Endothelial cell of umbilical vein (primary cell): Measurements from ENCODE around the gene SKAP1. TPM values are rescaled to one million over a fixed set of nuclear protein-coding genes. Genes with fewer than 3 reads are reported as not detected.
"Not testable (repeated sequence)": the region's sequence is repeated elsewhere in the genome, so short reads cannot be mapped to it uniquely, and the experiment has no call there.

ENCODE experiments used
- BruUV-seq: library from RNA; stranded (reverse); fragments of 400-500 nt; replicated peaks from 2 replicates; lab custom pipeline; 2021; lab: Mats Ljungman, UMichigan
- CTCF ChIA-PET: fragments of 300-600, 350-600 bp; sonication (Branson Sonifier 250); formaldehyde crosslinking; loops from one replicate; lab custom pipeline; 2021; ENCODE audit warnings: antibody characterized with exemption, inconsistent platforms; lab: Charles Lee
- POLR2A ChIA-PET: fragments of 300-600, 350-600 bp; sonication (Branson Sonifier 250); formaldehyde crosslinking; loops from one replicate; lab custom pipeline; 2021; ENCODE audit warnings: antibody characterized with exemption, inconsistent platforms; lab: Charles Lee
- DNase-seq: peaks from one replicate; pipeline ENCODE4 v3.0.0-alpha.2; 2011; ENCODE audit warnings: low read depth, low spot score
- FAIRE-seq: peaks from 2 replicates; lab custom pipeline; 2011; peaks lifted over from hg19 to GRCh38; lab: Jason Lieb, UNC
- H2AFZ ChIP-seq: 2 replicates; pipeline ENCODE4 v1.6.0; 2012; ENCODE audit warnings: low read depth, low read length, control low read depth, inconsistent platforms
- H3K27ac ChIP-seq: 2 replicates; pipeline ENCODE4 v1.5.1; 2011; ENCODE audit warnings: low read depth, mild to moderate bottlenecking, control low read depth, low read length, moderate library complexity; ENCODE audit not compliant: insufficient read depth
- H3K27me3 ChIP-seq, 2 experiments: 2 replicates each; pipeline versions ENCODE4 v1.6.0 to v1.6.1; 2011; ENCODE audit warnings: low read length in 2 of 2, mixed read lengths in 1 of 2; ENCODE audit not compliant: control insufficient read depth in 2 of 2, insufficient read depth in 2 of 2
- H3K36me3 ChIP-seq, 2 experiments: 2 replicates in 1 of 2; 3 replicates in 1 of 2; pipeline ENCODE4 v1.5.1; 2011; ENCODE audit warnings: low read length in 2 of 2, mild to moderate bottlenecking in 1 of 2, moderate library complexity in 1 of 2; ENCODE audit not compliant: control insufficient read depth in 2 of 2, insufficient read depth in 2 of 2; ENCODE audit errors: extremely low read depth in 1 of 2
- H3K4me1 ChIP-seq: 3 replicates; pipeline ENCODE4 v1.5.1; 2011; ENCODE audit warnings: mild to moderate bottlenecking, low read length; ENCODE audit not compliant: control insufficient read depth, insufficient read depth; ENCODE audit errors: extremely low read depth
- H3K4me2 ChIP-seq: 2 replicates; pipeline ENCODE4 v1.6.1; 2011; ENCODE audit warnings: low read length, control low read depth, mixed read lengths; ENCODE audit not compliant: insufficient read depth
- H3K4me3 ChIP-seq, 3 experiments: fragments of 200-600 bp in 1 of 3; sonication (generic), shearing (Covaris generic) in 1 of 3; replicated peaks in 1 of 3; 2 replicates each; pipeline ENCODE4 v1.5.1; 2011 to 2016; ENCODE audit warnings: control low read depth in 3 of 3, low read length in 3 of 3, mild to moderate bottlenecking in 2 of 3, inconsistent platforms in 1 of 3, low read depth in 1 of 3, moderate library complexity in 1 of 3; ENCODE audit not compliant: insufficient read depth in 1 of 3
- H3K79me2 ChIP-seq: 2 replicates; pipeline ENCODE4 v1.6.0; 2012; ENCODE audit warnings: low read length, inconsistent platforms; ENCODE audit not compliant: control insufficient read depth, insufficient read depth
- H3K9ac ChIP-seq: replicated peaks from 2 replicates; pipeline ENCODE3; 2011; ENCODE audit warnings: low read length, control low read depth; ENCODE audit not compliant: insufficient read depth; ENCODE audit errors: extremely low read depth
- H3K9me1 ChIP-seq: replicated peaks from 3 replicates; pipeline ENCODE4 v1.6.0; 2011; ENCODE audit warnings: mild to moderate bottlenecking, low read length; ENCODE audit not compliant: control insufficient read depth, insufficient read depth; ENCODE audit errors: extremely low read depth
- H3K9me3 ChIP-seq: replicated peaks from 2 replicates; pipeline ENCODE4 v1.5.1; 2012; ENCODE audit warnings: low read length, inconsistent platforms; ENCODE audit not compliant: control insufficient read depth, insufficient read depth
- H4K20me1 ChIP-seq: replicated peaks from 2 replicates; pipeline ENCODE3; 2011; ENCODE audit warnings: mild to moderate bottlenecking, low read length; ENCODE audit not compliant: control insufficient read depth, insufficient read depth; ENCODE audit errors: extremely low read depth
- EZH2 ChIP-seq: IDR thresholded peaks from 2 replicates; pipeline ENCODE4 v1.6.1; 2012; ENCODE audit warnings: borderline replicate concordance, low read depth, mild to moderate bottlenecking, moderate library complexity, low read length, inconsistent platforms; ENCODE audit not compliant: severe bottlenecking
- FOS ChIP-seq: IDR thresholded peaks from 2 replicates; pipeline ENCODE4 v1.6.1; 2011; ENCODE audit warnings: mild to moderate bottlenecking, low read length, moderate library complexity, borderline replicate concordance; ENCODE audit not compliant: insufficient read depth
- GATA2 ChIP-seq: IDR thresholded peaks from 2 replicates; pipeline ENCODE4 v1.7.0; 2011; ENCODE audit warnings: low read depth, mild to moderate bottlenecking, moderate library complexity, mixed read lengths, low read length; ENCODE audit not compliant: insufficient read length, insufficient read depth
- JUN ChIP-seq: IDR thresholded peaks from 2 replicates; pipeline ENCODE4 v1.6.1; 2011; ENCODE audit warnings: borderline replicate concordance, low read depth; ENCODE audit not compliant: insufficient read length, insufficient read depth
- MYC ChIP-seq: IDR thresholded peaks from one replicate; pipeline ENCODE4 v1.6.1; 2011; ENCODE audit warnings: mild to moderate bottlenecking, low read depth, low read length
- POLR2A ChIP-seq: IDR thresholded peaks from 2 replicates; pipeline ENCODE4 v1.6.1; 2012; ENCODE audit warnings: low read depth, mild to moderate bottlenecking, control low read depth, low read length
- POLR2AphosphoS5 ChIP-seq: IDR thresholded peaks from 2 replicates; pipeline ENCODE4 v1.6.1; 2012; ENCODE audit warnings: low read depth, mild to moderate bottlenecking, control low read depth, low read length, moderate library complexity; ENCODE audit not compliant: insufficient read depth
- dilution Hi-C: fragments of 300-500 bp; cut with MboI; formaldehyde crosslinking; loops from one replicate; pipeline ENCODE4 v1.15.0; 2019; ENCODE audit warnings: low sequenced_read_pairs; ENCODE audit not compliant: extremely low pct_ligation_motif_present
- intact Hi-C: fragments of 100-400 bp; cut with micrococcal nuclease; formaldehyde crosslinking; loops from one replicate; pipeline ENCODE4 v1.10.0; 2022
- polyA plus RNA-seq, 4 experiments: library from polyadenylated mRNA; depleted of rRNA in 3 of 4; stranded (reverse) in 3 of 4; unstranded in 1 of 4; fragments of >200 nt; gene quantifications; 2 replicates each; pipeline versions ENCODE4 v1.2.1 to v1.2.3, GENCODE V29; 2011 to 2012; ENCODE audit warnings: missing spikeins in 1 of 4
- total RNA-seq: library from RNA; stranded (reverse); gene quantifications from 2 replicates; pipeline ENCODE4 v1.2.3, GENCODE V29; 2021
- TF ChIP-seq, protein P1 (sequence below): IDR thresholded peaks from 2 replicates; pipeline ENCODE4 v1.6.1; 2011; ENCODE audit not compliant: insufficient read depth, insufficient read length
- TF ChIP-seq, protein P2 (sequence below), 2 donors: IDR thresholded peaks; 1 replicate in 1 of 2; 2 replicates in 1 of 2; pipeline ENCODE4 v1.5.1; 2011; ENCODE audit warnings: low read length in 2 of 2, mild to moderate bottlenecking in 2 of 2, moderate library complexity in 2 of 2, control low read depth in 1 of 2, inconsistent platforms in 1 of 2, low read depth in 1 of 2; ENCODE audit not compliant: insufficient read depth in 1 of 2; ENCODE audit errors: extremely low read depth in 1 of 2

The SKAP1 gene
- total and polyA plus RNA-seq, 2 donors (not counting 3 experiments of a cell fraction or from before 2014, with no cell fraction given): 0.75 TPM; not detected in 1

DNA sequence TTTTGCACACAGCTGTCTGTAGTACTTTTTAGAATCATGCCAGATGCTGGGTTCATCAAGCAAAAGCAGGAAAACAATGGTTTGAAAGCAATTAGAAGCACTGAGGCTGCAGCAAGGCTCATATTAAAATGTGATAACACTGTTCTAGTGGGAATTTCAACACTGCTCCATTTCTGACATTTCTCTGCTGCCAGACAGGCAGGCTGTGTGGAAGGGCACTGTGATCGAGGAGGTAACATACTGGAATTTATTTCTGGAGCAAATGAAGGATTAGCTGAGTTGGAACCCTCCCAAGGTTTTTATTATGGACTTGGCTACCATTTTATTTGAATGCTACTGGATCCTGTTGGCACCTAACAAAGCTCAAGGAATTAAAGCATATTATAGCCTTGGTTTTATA is 66.9 kb downstream of the SKAP1 start:
- H3K79me2 ChIP-seq: no peaks in the 10 kb centered on the region
- TF ChIP-seq MYC (no peak), GATA2 (no peak), EZH2 (no peak), JUN (no peak), POLR2A (no peak), FOS (no peak), POLR2AphosphoS5 (no peak)
- TF ChIP-seq, protein P1, sequence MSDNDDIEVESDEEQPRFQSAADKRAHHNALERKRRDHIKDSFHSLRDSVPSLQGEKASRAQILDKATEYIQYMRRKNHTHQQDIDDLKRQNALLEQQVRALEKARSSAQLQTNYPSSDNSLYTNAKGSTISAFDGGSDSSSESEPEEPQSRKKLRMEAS: no peak
- TF ChIP-seq, protein P2, sequence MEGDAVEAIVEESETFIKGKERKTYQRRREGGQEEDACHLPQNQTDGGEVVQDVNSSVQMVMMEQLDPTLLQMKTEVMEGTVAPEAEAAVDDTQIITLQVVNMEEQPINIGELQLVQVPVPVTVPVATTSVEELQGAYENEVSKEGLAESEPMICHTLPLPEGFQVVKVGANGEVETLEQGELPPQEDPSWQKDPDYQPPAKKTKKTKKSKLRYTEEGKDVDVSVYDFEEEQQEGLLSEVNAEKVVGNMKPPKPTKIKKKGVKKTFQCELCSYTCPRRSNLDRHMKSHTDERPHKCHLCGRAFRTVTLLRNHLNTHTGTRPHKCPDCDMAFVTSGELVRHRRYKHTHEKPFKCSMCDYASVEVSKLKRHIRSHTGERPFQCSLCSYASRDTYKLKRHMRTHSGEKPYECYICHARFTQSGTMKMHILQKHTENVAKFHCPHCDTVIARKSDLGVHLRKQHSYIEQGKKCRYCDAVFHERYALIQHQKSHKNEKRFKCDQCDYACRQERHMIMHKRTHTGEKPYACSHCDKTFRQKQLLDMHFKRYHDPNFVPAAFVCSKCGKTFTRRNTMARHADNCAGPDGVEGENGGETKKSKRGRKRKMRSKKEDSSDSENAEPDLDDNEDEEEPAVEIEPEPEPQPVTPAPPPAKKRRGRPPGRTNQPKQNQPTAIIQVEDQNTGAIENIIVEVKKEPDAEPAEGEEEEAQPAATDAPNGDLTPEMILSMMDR (IDR thresholded peaks at IDR 0.05; ENCODE audit: extremely low read depth in 1 of 2, insufficient read depth in 1 of 2, low read depth in 1 of 2, low read length in 2 of 2): no peak
- no peaks in the 10 kb centered on the region for H3K36me3 ChIP-seq
- H3K4me3 ChIP-seq: no peak overlapping the region
- dilution Hi-C loops: no loop called here
- intact Hi-C loops: loop anchor here (5.0 kb wide), 1 partner anchor 44 kb away; no protein-coding TSS in a partner anchor
- no peak overlapping the region for H3K9ac ChIP-seq
- no TSS peak for BruUV-seq
- H3K4me2 ChIP-seq: no peak overlapping the region
- no peak overlapping the region for H3K27ac ChIP-seq
- POLR2A ChIA-PET: no interaction called here
- H3K4me1 ChIP-seq: no peaks in the 10 kb centered on the region
- DNase-seq (no peak), FAIRE-seq (no peak)
- no peaks in the 10 kb centered on the region for H3K9me3 ChIP-seq
- no peak overlapping the region for H2AFZ ChIP-seq
- peaks cover 34 to 40% of the 10 kb centered on the region in 2 experiments for H3K27me3 ChIP-seq
- no peaks in the 10 kb centered on the region for H3K9me1 ChIP-seq
- CTCF ChIA-PET: interaction anchor here (0.8 to 3.1 kb wide), 11 partner anchors 11 to 350 kb away, joined by 3 to 23 read pairs (median 5); no protein-coding TSS in a partner anchor
- H4K20me1 ChIP-seq: no peaks in the 10 kb centered on the region

DNA sequence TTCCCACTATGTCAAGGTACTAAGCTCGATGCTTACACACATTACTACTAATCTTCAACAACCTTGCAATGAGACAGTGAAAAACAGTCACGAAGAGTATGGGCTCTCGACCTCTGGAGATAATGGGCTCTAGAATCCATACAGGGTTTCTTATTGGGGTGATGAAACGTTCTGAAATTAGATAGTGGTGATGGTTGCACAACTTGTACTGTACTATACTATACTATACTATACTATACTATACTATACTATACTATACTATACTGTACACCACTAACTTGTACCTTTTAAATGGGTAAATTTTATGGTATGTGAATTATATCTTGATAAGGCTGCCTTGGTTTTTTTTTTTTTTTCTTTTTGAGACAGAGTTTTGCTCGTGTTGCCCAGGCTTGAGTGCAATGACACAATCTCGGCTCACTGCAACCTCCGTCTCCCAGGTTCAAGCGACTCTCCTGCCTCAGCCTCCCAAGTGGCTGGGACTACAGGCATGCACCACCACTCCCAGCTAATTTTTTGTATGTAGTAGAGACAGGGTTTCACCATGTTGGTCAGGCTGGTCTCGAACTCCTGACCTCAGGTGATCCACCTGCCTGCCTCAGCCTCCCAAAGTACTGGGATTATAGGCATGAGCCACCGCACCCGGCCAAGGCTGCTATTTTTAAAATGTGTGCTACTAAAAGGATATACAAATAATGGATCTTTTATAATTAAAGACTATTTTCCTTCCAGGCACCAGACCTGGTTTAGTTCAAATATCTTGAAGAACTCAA is 69.0 kb downstream of the SKAP1 start:
- H3K27ac ChIP-seq: not testable (repeated sequence)
- intact Hi-C loops: loop anchor here (5.0 kb wide), 1 partner anchor 46 kb away; no protein-coding TSS in a partner anchor

More for the DNA sequence above, 69.0 kb downstream of the SKAP1 start:
- POLR2A ChIA-PET, H3K9ac ChIP-seq, BruUV-seq, H3K79me2 ChIP-seq, H3K9me3 ChIP-seq, H3K36me3 ChIP-seq, H3K4me3 ChIP-seq, H3K9me1 ChIP-seq, dilution Hi-C loops, DNase-seq, H2AFZ ChIP-seq, H3K4me2 ChIP-seq, H4K20me1 ChIP-seq, H3K4me1 ChIP-seq, FAIRE-seq: not testable (repeated sequence)
- H3K27me3 ChIP-seq: peaks cover 26 to 27% of the 10 kb centered on the region in 2 experiments
- CTCF ChIA-PET: interaction anchor here (1.2 to 2.8 kb wide), 4 partner anchors 9 to 363 kb away, joined by 4 to 8 read pairs (median 4); no protein-coding TSS in a partner anchor
